Esophagus mucosa (tissue), 1 donor: ENCODE results near the gene MRPL21. TPM values are rescaled to one million over a fixed set of nuclear protein-coding genes. Genes with fewer than 3 reads are reported as not detected.
"Not testable (repeated sequence)": the region's sequence is repeated elsewhere in the genome, so short reads cannot be mapped to it uniquely, and the experiment has no call there.

ENCODE experiments used
- ATAC-seq: fragments of 200-7000 bp; cut with Tn5 transposase; one replicate; pipeline ENCODE4 v1.9.1; 2020
- total RNA-seq: library from RNA; stranded (reverse); gene quantifications from one replicate; pipeline ENCODE4 v1.2.4, GENCODE V29; 2023
- donor health status: DM: yes; HTN: yes; CAD: no.

MRPL21 gene
- total RNA-seq, 1 donor from 2014 or later = 62.7 TPM

DNA sequence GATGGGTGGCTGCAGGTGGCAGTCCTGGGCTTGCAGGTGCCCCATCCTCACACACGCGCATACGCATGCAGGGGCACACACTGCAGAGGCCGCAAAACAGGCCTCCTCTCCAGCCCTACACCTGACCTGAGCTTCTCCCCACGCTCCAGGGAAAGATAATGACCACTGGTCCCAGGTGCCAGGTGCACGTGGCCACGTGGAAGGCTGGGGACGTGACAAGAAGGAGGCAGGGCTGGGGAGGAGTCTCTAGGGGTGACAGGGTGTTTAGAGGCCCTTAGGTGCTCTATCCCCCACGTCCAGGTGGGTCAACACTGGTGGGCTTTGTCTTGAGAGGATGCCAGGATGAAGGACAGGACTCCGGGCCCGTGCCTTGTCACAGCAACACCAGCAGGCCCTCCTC is 38.4 kb downstream of the MRPL21 start:
- ATAC-seq = peak; percentile 23

DNA sequence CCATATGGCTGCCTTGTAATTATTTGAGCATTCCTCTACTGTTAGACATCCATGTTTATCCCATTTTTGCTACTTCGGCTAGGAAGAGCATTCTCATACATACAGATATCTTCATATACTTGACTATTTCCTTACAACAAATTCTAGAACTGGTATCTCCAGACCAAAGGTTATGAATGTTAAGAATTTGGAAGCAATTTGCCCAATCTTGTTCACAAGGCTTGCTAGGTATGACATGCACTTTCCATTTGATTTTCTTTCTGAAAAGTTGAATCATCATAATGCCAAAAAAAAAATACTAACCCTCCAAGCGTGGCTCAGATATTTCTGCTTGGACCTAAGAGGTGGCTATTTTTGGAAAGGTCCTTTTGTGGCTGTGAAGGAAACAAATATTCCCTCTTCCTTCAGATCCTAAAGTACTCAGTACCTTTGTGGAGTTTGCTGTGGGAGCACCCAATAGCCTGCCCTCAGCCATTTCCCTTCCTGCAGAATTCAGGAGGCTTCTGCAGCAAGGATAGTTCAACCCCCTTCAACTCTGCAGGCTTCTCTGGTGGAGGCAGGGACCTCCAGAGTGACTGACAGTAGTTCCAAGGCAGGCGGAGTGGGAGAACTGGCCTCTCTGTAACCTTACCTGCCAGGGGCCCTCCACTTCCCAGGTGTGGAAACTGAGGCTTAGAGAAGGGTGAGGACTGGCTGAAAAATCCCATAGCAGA is 39.9 kb downstream of the MRPL21 start:
- ATAC-seq = no peak

DNA sequence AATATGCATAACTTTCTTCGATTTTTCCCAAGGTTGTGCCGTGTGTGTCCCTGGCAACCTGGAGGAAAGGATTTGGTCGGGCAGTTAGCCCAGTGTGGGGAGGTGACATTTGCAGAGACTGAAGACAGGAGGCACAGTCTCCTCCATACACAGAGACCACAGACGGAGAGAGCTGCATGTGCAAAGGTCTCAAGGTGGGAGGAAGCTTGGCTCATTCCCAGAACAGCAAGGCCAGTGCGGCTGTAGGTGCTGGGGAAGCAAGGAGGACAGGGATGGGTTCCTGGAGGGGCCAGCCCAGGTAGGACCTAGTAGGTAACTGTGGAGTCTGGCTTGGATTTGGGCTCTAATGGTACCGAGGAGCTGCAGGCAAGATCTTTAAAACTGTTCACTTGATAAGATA is 41.2 kb downstream of the MRPL21 start:
- ATAC-seq = no peak

DNA sequence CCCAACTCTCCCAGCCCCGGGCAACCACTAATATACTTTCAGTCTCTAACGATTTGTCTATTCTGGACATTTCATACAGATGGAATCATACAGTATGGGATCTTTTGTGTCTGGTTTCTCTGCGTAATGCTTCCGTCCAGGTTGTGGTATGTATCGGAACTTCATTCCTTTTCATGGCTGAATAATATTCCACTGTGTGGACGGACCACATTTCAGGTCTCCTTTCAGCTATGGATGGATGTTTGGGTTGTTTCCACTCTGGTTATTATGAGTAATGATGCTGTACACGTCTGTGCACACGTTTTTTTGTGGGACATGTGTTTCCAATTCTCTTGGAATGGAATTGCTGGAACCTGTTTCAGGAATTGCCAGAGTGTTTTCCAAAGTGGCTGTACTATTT is 44.5 kb downstream of the MRPL21 start:
- no peak for ATAC-seq

GRCh38 chr11:68857037-68857586 is 46.5 kb downstream of the MRPL21 start:
- no peak for ATAC-seq

DNA sequence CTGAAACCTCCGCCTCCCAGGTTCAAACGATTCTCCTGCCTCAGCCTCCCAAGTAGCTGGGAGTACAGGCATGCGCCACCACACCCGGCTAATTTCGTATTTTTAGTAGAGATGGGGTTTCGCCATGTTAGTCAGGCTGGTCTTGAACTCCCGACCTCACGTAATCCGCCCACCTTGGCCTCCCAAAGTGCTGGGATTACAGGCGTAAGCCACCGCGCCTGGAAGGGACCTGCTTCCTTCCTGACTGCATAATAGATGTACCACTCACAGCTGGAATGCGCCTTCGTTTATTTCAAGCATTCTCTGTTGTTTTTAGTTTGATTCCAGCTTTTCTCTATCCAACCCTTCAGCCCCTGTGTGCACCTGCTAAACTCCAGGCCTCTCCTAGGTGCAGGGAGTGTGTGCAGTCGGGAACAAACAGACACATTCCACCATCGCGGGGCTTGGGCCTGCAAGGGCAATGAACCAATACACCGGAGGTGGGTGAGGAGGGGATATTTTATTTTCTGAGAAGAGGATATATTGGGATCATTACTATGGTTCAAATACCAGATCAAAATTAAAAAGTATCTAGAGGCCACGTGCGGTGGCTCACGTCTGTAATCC is 47.1 kb downstream of the MRPL21 start:
- ATAC-seq = not testable (repeated sequence)

DNA sequence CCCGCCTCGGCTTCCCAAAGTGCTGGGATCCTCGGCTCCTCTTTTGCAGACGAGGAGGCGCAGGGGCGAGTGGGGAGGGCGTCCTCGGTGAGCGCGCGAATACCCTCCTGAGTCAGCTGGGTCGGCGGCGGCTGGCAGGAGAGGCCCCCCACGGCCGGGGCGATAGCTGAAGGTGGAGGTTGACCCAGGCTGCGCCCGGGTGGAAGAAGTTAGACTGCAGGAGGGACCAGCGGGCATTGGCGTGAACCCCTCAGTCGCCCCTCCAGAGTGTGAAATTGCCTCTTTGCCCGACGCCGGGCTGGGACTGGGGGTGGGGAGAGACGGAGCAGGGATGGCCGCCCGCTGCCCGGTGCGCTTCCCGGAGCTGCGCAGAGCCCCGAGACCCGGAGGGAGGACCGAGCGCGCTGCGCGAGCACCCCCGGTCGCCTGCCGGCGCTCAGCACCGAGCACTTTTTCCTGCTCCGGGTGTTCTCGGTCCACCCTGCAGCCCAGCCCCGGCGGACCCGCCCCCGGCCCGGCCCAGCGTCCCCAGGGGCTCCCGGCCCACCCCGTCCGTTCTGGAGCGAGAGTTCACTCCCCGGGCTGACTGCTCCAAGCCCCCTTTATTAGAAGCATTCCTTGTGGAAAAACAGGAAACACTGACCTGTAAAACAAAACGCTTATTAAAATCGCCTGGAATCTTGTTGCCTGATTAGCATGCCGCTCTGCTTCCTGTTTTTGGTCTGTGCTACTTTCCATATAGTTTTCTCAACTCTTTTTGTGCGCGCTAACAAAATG is 48.2 kb downstream of the MRPL21 start:
- peak; percentile 30 for ATAC-seq

DNA sequence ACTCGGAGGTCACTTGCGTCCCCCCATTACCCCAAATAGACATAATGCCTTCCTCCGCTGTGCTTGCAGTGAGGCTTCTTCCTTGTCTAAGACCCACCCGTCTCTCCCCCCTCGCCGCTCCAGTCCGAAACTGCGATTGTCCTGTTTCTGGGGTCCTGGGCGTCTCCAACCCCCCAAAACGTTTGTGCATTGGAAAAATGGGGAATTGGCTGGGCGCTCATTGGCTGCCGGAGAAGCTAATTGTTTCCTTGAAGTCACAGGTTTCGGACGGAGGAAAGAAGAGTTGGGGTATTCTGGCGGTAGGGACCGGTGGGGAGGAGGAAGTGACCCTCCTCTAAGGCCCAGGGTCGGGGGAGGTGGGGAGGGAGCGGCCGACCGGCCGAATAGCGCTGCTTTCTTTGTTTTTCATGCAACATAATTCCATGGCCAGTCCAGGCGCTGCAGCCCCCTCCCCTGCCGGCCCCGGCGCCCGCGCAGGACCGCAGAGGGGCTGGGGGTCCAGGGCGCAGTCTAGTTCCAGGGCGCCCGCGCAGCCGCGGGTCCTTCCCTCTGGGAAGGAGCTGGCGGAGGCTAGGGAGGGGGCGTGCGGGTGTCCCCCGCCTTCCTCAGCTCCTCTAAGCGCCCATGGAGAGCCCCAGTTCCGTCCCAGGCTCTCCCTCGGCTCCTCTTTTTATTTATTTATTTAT is 49.2 kb downstream of the MRPL21 start:
- no peak for ATAC-seq

DNA sequence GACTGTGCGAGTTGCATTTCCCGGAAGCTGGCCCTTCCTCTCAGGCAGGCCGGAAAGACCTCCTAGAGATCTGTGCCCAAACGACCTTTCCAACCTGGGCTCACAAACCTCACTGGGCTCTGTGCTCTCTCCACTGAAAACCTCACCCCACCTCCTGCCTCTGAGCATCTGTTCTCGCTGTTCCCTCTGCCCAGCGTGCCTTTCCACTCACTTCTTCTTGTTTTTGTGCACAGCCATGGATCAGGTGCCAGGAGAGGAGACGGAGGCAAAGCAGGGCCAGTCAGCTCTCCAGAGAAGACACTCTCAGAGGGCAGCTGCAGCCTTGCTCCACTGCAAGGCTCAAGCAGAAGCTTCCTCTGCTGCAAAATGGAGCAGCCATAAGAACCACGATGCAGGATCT is 51.0 kb downstream of the MRPL21 start:
- ATAC-seq = no peak

GRCh38 chr11:68848429-68848828 is 55.2 kb downstream of the MRPL21 start:
- no peak for ATAC-seq

GRCh38 chr11:68847395-68847794 is 56.2 kb downstream of the MRPL21 start:
- no peak for ATAC-seq

DNA sequence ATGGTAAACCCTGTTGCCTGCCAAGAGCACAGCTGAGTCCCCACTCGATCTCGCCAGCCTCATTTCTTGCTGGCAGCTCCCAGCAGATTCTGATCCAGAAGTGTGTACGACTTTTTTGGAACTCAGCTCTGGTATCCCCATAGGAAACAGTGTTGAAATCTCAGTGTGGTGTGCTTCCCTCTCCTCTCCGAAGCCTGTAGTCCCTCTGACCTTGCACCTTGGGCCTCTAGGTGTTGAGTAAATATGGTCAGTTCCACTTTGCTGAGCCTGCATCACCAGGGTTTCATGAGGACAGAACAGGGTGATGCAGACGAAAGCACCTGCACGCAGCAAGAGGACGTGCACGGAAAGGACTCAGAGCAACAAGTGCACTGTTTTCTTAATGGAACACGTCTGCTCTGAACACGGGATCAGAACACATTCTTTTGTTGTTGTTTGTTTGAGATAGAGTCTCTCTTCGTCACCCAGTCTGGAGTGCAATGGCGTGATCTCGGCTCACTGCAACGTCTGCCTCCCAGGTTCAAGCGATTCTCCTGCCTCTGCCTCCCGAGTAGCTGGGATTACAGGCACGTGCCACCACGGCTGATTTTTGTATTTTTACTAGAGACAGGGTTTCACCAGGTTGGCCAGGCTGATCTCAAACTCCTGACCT is 58.2 kb downstream of the MRPL21 start:
- ATAC-seq = no peak

GRCh38 chr11:68844801-68845200 is 58.8 kb downstream of the MRPL21 start:
- no peak for ATAC-seq

DNA sequence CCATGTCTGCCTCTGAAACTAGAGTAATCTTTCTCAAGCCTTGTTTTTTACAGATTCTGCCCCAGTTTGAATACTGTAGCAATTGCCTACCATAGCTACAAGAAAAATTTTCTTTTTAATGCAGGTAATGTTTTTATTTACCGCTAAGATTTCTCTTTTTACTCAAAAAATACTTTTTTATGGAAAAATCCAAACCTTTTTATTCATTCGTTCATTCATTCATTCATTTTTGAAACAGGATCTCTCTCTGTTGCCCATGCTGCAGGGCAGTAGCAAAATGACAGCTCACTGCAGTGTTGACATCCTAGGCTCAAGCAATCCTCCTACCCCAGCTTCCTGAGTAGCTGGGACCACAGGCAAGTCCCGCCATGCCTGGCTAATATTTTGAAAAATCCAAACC is 59.3 kb downstream of the MRPL21 start:
- ATAC-seq = no peak

DNA sequence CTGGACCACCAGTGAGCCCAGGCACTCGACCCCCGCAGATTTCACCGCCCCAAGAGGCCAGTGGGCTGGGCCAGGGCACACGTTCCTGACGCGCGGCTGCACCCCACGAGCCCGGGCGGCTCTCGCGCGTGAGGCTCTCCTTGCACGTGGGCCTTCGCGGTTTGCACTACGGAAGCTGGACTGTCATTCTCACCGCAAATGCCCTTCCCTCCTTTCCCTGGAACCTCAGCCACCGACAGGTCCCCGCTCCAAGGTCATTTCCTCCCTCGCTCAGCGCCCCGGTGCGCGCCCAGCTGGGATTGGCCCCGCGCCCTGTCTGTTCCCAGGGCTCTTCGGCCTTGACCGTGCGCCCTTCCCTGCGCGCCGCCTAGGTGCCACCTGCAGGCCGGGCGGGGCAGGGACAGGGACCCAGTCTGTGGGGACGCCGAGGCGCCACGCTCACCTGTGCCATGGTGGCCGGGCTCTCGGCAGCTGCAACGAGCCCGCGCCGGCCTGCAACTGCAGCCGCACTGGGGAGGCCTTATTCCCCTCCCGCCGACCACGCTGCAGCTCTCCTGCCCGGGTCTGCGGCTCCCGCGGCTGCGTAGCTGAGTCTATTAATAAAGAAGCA is 59.8 kb downstream of the MRPL21 start:
- ATAC-seq = peak; percentile 73

DNA sequence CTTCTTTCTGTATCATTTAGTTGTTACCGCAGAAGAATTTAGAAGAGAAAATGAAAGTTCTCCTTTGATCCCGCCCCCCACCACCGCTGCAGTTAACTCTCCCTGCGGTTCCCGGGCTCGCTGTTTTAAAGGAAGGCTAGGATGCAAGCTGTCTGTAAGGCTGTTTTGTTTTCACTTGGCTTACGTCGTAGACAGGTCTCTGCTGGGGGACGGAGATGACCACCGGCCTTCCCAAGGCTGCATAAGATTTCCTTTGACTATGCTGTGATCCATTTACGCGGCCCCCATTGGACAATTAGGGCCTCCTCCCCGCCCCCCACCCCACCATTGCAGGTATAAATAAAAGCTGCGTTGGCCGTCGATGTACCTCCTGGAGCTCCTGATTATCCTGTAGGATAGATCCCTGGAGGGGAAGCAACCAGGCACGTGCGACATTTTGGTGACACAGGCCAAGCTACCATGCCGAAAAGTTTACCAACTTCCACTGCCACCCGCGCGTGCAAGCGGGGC is 60.5 kb downstream of the MRPL21 start:
- no peak for ATAC-seq

DNA sequence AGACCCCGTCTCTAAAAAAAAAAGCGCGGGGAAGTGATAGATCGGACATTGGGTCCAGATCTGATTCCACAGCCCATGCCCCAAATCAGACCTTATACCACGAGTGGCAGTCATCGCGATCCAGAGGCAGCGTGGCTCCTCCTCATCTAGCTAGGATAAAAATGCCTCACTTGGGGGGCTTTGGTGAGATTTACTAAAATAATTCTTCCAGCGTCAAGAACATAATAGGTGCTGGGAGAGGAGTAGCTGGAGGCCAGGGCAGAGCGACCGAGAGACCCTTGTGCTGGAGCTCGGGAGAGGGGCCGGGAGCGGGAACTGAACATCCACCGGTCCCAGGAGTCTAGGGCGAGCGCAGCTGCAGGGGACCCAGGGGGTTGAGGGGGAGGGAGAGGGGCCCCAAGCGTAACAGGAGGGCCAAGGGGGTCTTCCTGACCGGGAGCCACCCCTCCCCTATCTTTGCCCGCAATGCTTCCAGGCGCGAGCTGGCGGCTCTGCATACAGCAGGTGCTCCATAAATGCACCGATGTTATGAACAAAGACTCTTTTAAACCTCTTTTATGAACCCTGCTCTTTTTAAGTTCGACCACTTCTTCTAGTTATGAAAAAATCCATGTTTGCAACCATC is 61.1 kb downstream of the MRPL21 start:
- ATAC-seq = no peak

DNA sequence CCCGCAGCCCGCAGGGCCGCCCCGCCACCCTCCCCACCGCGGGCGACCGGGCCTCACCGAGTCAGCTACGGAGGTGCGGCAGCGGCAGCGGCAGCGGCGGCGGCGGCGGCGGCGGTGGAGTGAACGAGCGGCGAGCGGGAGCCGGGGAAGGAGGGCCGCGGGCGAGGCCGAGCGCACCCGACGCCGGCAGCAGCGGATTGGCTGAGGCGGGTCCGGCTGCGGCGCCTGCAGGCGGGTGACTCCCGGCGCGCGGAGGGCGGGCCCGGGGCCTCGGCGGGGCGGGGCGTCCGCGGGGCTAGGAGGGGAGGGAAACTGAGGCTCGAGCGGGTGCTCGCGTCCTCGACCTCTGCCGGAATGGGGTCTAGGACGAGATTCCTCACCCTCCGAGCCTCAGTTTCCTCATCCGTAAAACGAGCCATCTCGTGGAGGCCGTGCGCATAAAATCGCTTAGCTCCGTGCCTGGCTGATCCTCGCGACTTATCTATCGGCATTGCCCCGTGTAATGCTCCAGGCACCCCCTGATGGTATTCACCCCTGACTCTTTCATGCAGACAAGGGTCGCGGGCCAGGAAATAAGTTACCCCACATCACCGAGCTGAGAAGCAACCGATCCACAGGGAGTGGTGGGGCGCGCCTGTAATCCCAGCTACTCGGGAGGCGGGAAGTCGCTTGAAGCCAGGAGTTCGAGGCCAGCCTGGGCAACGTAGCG is 61.8 kb downstream of the MRPL21 start, which contains the start of gene CPT1A:
Gene CPT1A (minus strand): TSS at position 199 of the 709 bp plus-strand sequence. CDS start 26,442 bp downstream, outside the sequence.
- peak; percentile 44 for ATAC-seq
